Prostate gland (tissue), 2 donors: ENCODE data around the gene CTCF.

Experiments used
- POLR2A ChIP-seq: fragments of 450-650 bp; IDR thresholded peaks from one replicate; pipeline ENCODE4 v1.6.1; 2016; ENCODE audit warnings: antibody characterized with exemption, mild to moderate bottlenecking
- POLR2AphosphoS5 ChIP-seq: sonication (generic); formaldehyde crosslinking; IDR thresholded peaks from one replicate; pipeline ENCODE4 v1.6.1; 2017; ENCODE audit warnings: antibody characterized with exemption
- TF ChIP-seq, protein P1 (sequence below), 4 experiments: fragments of 200-600 bp in 2 of 4; fragments of 450-650 bp in 2 of 4; sonication (generic) in 2 of 4; IDR thresholded peaks; 1 replicate in 3 of 4; 2 replicates in 1 of 4; pipeline ENCODE4 v1.5.1; 2016 to 2019; ENCODE audit warnings: antibody characterized with exemption in 4 of 4, mild to moderate bottlenecking in 2 of 4, moderate library complexity in 2 of 4

DNA sequence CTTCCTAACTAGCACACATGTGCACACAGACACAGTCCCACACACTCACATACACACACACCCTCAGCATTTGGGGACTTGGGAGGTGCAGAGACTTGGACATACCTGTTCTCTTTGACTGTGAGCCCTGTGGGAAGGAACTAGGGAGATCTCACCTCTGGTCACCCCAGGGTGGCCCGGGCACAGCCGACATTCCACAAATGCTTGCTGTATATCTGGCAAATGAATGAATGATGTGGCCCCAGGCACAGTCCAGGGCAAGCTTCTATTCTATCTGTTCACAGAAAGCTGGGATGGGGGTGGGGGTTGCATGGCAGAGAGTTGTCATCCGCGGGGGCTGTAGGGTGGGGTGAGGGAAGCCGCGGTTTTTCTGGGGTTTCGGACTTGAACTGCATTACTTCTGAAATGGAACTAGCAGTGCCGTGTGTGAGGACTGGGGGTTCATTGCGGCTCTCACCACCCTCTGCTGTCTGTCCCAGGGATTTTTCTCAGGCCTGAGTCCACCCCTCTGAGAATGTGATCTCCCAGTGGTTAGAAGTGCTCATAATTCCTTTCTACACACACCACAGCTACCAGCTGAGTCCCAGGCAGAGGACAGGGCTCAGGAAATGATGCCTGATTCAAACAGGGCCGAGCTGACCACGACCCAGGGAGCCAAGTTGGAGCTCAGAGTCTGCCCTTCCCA, 37.0 kb upstream of the CTCF start:
- TF ChIP-seq POLR2A = no peak
- TF ChIP-seq, protein P1, sequence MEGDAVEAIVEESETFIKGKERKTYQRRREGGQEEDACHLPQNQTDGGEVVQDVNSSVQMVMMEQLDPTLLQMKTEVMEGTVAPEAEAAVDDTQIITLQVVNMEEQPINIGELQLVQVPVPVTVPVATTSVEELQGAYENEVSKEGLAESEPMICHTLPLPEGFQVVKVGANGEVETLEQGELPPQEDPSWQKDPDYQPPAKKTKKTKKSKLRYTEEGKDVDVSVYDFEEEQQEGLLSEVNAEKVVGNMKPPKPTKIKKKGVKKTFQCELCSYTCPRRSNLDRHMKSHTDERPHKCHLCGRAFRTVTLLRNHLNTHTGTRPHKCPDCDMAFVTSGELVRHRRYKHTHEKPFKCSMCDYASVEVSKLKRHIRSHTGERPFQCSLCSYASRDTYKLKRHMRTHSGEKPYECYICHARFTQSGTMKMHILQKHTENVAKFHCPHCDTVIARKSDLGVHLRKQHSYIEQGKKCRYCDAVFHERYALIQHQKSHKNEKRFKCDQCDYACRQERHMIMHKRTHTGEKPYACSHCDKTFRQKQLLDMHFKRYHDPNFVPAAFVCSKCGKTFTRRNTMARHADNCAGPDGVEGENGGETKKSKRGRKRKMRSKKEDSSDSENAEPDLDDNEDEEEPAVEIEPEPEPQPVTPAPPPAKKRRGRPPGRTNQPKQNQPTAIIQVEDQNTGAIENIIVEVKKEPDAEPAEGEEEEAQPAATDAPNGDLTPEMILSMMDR (IDR thresholded peaks at IDR 0.05) = no peak
- no peak for TF ChIP-seq POLR2AphosphoS5
